ENCODE measurements around the gene DCAKD.

The DCAKD gene, protein sequence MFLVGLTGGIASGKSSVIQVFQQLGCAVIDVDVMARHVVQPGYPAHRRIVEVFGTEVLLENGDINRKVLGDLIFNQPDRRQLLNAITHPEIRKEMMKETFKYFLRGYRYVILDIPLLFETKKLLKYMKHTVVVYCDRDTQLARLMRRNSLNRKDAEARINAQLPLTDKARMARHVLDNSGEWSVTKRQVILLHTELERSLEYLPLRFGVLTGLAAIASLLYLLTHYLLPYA

GRCh38 chr17:45051060-45051719, at the start of gene DCAKD:
TSS of gene DCAKD (minus strand) at chr17:45051632. CDS start at chr17:45034885, 16,747 bp downstream.
- no peak for TF ChIP-seq CTCF (IDR thresholded peaks at IDR 0.05; ENCODE audit: low read length, missing control alignments)
- peak within 1 kb of the TSS; percentile 70 for H3K4me3 ChIP-seq (replicated peaks; ENCODE audit: low read depth, low read length)
- peak; percentile 95 for DNase-seq (ENCODE audit: low read depth)

- TF ChIP-seq CTCF (IDR thresholded peaks at IDR 0.05; ENCODE audit: low read length, missing control alignments), result peak; percentile 90
- DNase-seq (ENCODE audit: low read depth), result peak; percentile 82
- H3K4me3 ChIP-seq (replicated peaks; ENCODE audit: low read depth, low read length), result no peak overlapping the region
Measured at GRCh38 chr17:45098869-45099616, 47.6 kb upstream of the DCAKD start.

DNA sequence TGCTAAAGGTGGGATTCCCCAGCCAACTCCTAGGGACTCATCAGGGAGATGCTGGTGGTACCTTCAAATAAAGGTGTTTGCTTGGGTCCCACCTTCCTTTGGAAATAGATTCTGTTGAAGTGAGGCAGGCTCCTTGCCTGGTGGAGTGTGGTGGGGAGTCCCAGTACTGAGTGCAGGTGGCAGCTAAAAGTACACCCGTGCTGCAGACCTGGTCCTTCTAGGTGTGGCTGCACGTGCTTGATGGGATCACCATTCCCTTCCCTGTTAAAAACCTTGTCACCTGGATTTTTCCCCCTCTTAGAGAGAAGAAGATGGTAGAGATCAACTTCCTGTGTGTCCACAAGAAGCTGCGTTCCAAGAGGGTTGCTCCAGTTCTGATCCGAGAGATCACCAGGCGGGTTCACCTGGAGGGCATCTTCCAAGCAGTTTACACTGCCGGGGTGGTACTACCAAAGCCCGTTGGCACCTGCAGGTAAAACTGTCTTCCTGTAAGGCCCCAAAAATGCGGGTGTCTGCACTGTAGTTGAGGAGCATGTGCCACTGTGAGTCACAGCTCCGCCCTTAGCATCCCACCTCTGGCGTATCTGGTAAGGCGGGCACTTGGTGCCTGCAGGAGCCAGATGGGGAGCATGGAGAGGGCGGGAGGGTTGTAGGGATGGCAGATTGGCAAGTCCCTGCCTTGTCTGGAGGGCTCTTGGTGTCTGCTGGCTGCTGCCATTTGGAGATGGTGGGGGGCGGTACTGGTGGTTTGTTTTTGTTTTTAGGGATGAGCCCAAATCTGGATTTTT, 46.8 kb upstream of the DCAKD start:
- TF ChIP-seq CTCF (IDR thresholded peaks at IDR 0.05; ENCODE audit: low read length, missing control alignments), result no peak
- H3K4me3 ChIP-seq (replicated peaks; ENCODE audit: low read depth, low read length), result no peak overlapping the region
- no peak for DNase-seq (ENCODE audit: low read depth)

- TF ChIP-seq CTCF (IDR thresholded peaks at IDR 0.05; ENCODE audit: low read length, missing control alignments), result no peak
- H3K4me3 ChIP-seq (replicated peaks; ENCODE audit: low read depth, low read length), result no peak overlapping the region
- DNase-seq (ENCODE audit: low read depth), result no peak
Measured at GRCh38 chr17:45096926-45097325, 45.5 kb upstream of the DCAKD start.

GRCh38 chr17:45096141-45096540, 44.7 kb upstream of the DCAKD start:
- no peak overlapping the region for H3K4me3 ChIP-seq (replicated peaks; ENCODE audit: low read depth, low read length)
- TF ChIP-seq CTCF (IDR thresholded peaks at IDR 0.05; ENCODE audit: low read length, missing control alignments), result peak; percentile 70
- peak; percentile 55 for DNase-seq (ENCODE audit: low read depth)

- DNase-seq (ENCODE audit: low read depth), result no peak
- TF ChIP-seq CTCF (IDR thresholded peaks at IDR 0.05; ENCODE audit: low read length, missing control alignments), result no peak
- H3K4me3 ChIP-seq (replicated peaks; ENCODE audit: low read depth, low read length), result no peak overlapping the region
Measured at GRCh38 chr17:45093444-45094110, 42.1 kb upstream of the DCAKD start.
